Measurements from ENCODE around the gene CCDC88C. TPM values are rescaled to one million over a fixed set of nuclear protein-coding genes. Genes with fewer than 3 reads are reported as not detected.

CCDC88C gene
- total RNA-seq, 1 donor: under 0.01 TPM

DNA sequence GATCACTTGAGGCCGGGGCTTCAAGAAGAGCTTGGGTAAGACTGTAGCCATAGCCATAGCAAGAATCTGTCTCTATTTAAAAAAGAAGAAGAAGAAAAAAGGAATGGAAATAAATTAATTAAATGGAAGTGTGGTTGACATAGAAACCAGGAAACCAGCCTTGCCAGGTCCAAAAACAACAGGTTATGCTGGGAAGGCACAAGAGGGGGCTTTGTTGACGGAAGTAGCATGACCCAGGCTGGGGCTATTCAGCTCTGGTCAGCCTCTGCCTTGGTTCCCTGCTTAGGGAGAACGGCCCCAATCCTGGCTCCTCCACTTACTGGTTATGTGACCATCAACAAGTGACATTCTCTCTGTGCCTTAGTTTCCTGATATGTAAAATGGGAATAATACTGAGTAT is 158.7 kb downstream of the CCDC88C start:
- TF ChIP-seq, protein P1, sequence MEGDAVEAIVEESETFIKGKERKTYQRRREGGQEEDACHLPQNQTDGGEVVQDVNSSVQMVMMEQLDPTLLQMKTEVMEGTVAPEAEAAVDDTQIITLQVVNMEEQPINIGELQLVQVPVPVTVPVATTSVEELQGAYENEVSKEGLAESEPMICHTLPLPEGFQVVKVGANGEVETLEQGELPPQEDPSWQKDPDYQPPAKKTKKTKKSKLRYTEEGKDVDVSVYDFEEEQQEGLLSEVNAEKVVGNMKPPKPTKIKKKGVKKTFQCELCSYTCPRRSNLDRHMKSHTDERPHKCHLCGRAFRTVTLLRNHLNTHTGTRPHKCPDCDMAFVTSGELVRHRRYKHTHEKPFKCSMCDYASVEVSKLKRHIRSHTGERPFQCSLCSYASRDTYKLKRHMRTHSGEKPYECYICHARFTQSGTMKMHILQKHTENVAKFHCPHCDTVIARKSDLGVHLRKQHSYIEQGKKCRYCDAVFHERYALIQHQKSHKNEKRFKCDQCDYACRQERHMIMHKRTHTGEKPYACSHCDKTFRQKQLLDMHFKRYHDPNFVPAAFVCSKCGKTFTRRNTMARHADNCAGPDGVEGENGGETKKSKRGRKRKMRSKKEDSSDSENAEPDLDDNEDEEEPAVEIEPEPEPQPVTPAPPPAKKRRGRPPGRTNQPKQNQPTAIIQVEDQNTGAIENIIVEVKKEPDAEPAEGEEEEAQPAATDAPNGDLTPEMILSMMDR (IDR thresholded peaks at IDR 0.05; ENCODE audit: insufficient read depth, low read length): no peak
- no peak overlapping the region for H3K4me3 ChIP-seq (ENCODE audit: low read depth, low read length)
- DNase-seq (ENCODE audit: low read depth): no peak

DNA sequence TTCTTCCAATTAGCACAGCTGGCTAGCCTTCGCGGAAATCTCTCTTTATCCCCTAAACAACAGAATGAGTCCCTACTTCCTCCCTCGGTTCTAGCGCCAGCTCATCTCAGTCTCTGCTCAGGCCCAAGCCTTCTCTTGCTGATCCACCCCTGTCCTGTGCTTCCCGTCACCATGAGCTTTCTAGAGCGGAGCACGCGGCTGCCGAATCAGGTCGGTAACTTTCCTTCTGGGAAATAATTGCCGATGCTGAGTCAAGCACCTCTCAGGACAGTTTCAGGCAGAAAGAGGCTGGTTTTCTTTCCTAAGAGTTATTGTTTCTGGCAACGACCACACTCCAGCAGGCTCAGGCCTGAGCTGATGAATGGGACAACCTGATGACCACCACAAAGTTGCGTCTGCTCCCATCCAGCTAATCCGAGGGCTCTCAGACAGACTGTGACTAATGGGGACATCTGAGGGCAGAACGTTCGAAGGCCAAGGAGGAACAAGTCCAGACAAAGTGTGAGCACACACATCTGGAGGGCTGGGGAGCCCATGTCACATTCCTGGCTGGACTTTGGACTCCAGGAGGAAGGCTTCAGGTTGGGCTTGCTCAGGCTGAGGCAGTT is 159.5 kb downstream of the CCDC88C start:
- peak; percentile 90 for DNase-seq (ENCODE audit: low read depth)
- H3K4me3 ChIP-seq (ENCODE audit: low read depth, low read length): no peak overlapping the region
- TF ChIP-seq, protein P1 (IDR thresholded peaks at IDR 0.05; ENCODE audit: insufficient read depth, low read length): no peak

DNA sequence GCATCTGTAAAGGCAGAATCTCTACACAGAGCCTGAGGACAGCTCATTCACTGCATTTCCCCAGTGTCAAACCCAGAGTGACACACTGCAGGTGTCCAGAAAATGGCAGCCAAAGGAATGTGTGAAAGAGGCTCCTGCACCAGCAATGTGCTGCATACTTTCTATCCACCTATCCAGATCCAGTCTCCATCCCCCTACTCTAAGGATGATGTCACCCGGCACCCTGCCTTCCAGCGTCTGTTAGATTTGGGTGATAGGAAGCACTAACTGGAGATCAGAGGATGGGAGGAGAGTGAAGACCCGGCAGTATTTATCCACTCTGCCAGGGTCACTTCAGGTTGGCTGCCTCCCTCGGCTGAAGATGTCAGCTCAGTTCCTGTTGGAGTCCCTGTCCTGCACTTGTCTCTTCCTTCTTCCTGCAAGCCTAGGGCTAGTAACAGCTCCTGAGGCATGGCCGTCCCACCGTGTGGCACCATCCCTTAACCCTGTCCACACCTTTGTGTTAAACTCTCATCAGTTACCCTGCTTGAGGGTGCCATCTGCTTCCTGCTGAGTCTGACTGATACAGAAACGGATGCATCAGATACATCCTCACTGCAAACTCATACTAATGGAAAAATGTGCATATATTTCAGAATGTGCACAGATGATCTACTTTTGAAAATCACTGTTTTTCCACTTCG is 160.2 kb downstream of the CCDC88C start:
- DNase-seq (ENCODE audit: low read depth): no peak
- TF ChIP-seq, protein P1 (IDR thresholded peaks at IDR 0.05; ENCODE audit: insufficient read depth, low read length): no peak
- no peak overlapping the region for H3K4me3 ChIP-seq (ENCODE audit: low read depth, low read length)

DNA sequence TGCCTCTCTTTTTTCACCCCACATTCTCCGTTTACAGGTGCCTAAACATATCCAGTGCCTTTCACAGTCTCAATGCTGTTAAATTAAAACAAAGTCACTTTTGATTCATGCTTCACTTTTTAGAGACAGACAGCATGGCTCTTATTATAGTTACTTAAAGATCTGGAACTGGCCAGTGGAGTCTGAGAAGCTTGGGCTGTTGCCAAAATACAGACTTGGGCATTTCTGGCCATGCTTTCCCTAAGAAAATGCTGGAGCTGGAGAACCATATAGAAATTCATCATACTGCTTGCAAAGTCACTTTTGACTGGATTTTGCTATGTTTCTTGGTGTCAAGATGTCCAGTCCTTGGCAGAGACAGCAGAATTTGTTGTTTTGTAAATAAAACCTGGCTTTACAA is 161.0 kb downstream of the CCDC88C start:
- H3K4me3 ChIP-seq (ENCODE audit: low read depth, low read length): no peak overlapping the region
- peak; percentile 52 for DNase-seq (ENCODE audit: low read depth)
- TF ChIP-seq, protein P1 (IDR thresholded peaks at IDR 0.05; ENCODE audit: insufficient read depth, low read length): no peak

DNA sequence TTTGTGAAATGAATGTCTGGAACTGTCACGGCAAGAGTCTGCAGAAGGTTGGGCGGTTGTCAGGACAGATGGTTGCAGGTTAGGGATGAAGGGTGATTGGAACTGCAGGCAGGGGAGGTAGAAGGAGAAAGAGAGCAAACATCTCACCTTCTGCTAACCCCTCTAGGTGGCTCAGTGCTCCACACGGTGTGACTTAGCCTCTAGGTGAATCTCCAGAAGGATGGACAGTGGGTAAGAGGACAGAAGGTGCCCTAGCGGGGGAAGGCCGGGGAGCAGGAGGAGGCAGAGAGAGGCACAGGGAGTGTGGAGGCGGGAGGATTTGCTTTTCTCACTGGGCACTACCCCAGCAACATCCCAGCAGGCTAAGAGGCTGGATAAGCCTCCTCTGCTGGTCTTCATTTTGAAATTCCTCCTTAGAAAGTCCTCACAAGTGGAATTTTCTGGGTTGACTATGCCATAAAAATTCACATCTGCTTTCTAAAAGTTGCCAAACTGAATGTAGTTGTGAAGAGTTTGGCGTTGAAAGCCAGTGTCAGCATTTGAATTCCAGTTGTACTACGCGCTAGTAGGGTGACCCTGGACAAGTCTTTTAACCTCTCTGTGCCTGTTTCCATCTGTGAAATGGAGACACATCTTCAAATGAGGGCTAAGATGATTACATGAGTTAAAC is 162.5 kb downstream of the CCDC88C start:
- DNase-seq (ENCODE audit: low read depth): peak; percentile 31
- TF ChIP-seq, protein P1 (IDR thresholded peaks at IDR 0.05; ENCODE audit: insufficient read depth, low read length): no peak
- no peak overlapping the region for H3K4me3 ChIP-seq (ENCODE audit: low read depth, low read length)

DNA sequence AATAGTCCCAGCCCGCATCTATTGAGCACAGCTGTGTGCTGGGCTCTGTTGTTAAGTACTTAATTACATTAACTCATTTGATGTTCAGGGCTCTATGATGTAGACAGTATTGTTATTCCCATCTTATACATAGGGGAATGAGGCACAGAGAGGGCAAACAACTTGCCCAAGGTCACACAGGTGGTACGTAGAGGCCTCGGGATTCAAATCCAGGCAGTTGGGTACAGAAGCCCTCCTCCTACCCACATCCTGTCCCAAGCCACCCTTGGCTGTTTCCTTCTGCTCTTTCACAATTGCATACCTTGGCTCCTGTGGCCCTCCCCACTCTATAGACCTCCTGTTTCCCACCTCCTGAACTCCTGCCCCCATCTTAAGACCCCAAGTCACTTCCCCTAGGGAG is 163.2 kb downstream of the CCDC88C start:
- no peak for DNase-seq (ENCODE audit: low read depth)

More for the DNA sequence above, 163.2 kb downstream of the CCDC88C start:
- H3K4me3 ChIP-seq (ENCODE audit: low read depth, low read length): no peak overlapping the region
- TF ChIP-seq, protein P1 (IDR thresholded peaks at IDR 0.05; ENCODE audit: insufficient read depth, low read length): no peak

All from fibroblast of the aortic adventitia (primary cell).